H9 (cell line): ENCODE data around the gene KLF16. TPM values are rescaled to one million over a fixed set of nuclear protein-coding genes. Genes with fewer than 3 reads are reported as not detected.

Source experiments
- DNase-seq: peaks from one replicate; pipeline ENCODE4 v3.0.0-alpha.2; 2017
- H2AFZ ChIP-seq: one replicate; pipeline ENCODE4 v1.6.1; 2013; ENCODE audit warnings: mild to moderate bottlenecking, low read length, control low read depth, moderate library complexity
- H2AK5ac ChIP-seq: 2 replicates; pipeline ENCODE4 v1.6.1; 2013; ENCODE audit warnings: low read length, control low read depth, mixed read lengths; ENCODE audit not compliant: insufficient read length
- H2BK120ac ChIP-seq: one replicate; pipeline ENCODE4 v1.6.1; 2013; ENCODE audit warnings: low read depth, mild to moderate bottlenecking, low read length, control low read depth, inconsistent platforms; ENCODE audit not compliant: poor library complexity, severe bottlenecking
- H2BK12ac ChIP-seq: 2 replicates; pipeline ENCODE4 v1.6.1; 2013; ENCODE audit warnings: low read length, control low read depth, mixed read lengths, low read depth; ENCODE audit not compliant: insufficient read length
- H2BK15ac ChIP-seq: 2 replicates; pipeline ENCODE4 v1.6.1; 2013; ENCODE audit warnings: low read depth, low read length, control low read depth
- H2BK20ac ChIP-seq: one replicate; pipeline ENCODE4 v1.6.1; 2013; ENCODE audit warnings: low read depth, mild to moderate bottlenecking, low read length, control low read depth, inconsistent platforms; ENCODE audit not compliant: poor library complexity, severe bottlenecking
- H2BK5ac ChIP-seq: 2 replicates; pipeline ENCODE4 v1.6.1; 2013; ENCODE audit warnings: low read length, control low read depth, mixed read lengths; ENCODE audit not compliant: insufficient read length
- H3K14ac ChIP-seq: 2 replicates; pipeline ENCODE4 v1.6.1; 2013; ENCODE audit warnings: low read length, control low read depth; ENCODE audit not compliant: insufficient read depth
- H3K18ac ChIP-seq: 2 replicates; pipeline ENCODE4 v1.6.1; 2013; ENCODE audit warnings: low read depth, mild to moderate bottlenecking, mixed read lengths, low read length, control low read depth; ENCODE audit not compliant: insufficient read length
- H3K23ac ChIP-seq: 2 replicates; pipeline ENCODE4 v1.6.1; 2013; ENCODE audit warnings: low read length, control low read depth, mixed read lengths, low read depth; ENCODE audit not compliant: insufficient read length
- H3K23me2 ChIP-seq: 2 replicates; pipeline ENCODE4 v1.6.1; 2013; ENCODE audit warnings: low read depth, mild to moderate bottlenecking, mixed read lengths, low read length, control low read depth; ENCODE audit not compliant: insufficient read length, poor library complexity, severe bottlenecking
- H3K27ac ChIP-seq: 2 replicates; pipeline ENCODE4 v1.5.1; 2013; ENCODE audit warnings: low read length, control low read depth, mixed read lengths, low read depth; ENCODE audit not compliant: insufficient read length
- H3K27me3 ChIP-seq: 2 replicates; pipeline ENCODE4 v1.6.1; 2013; ENCODE audit warnings: low read length, control low read depth, inconsistent platforms; ENCODE audit not compliant: insufficient read depth
- H3K4ac ChIP-seq: 2 replicates; pipeline ENCODE4 v1.6.1; 2013; ENCODE audit warnings: low read depth, mild to moderate bottlenecking, control low read depth, inconsistent platforms, low read length, moderate library complexity
- H3K4me1 ChIP-seq: 2 replicates; pipeline ENCODE4 v1.6.1; 2013; ENCODE audit warnings: low read length, control low read depth, inconsistent platforms; ENCODE audit not compliant: insufficient read depth
- H3K4me2 ChIP-seq: 2 replicates; pipeline ENCODE4 v1.6.1; 2013; ENCODE audit warnings: low read length, control low read depth, mixed read lengths; ENCODE audit not compliant: insufficient read length, insufficient read depth
- H3K56ac ChIP-seq: 2 replicates; pipeline ENCODE4 v1.6.1; 2013; ENCODE audit warnings: low read depth, mild to moderate bottlenecking, mixed read lengths, low read length, control low read depth; ENCODE audit not compliant: insufficient read length
- H3K79me1 ChIP-seq: 2 replicates; pipeline ENCODE4 v1.6.1; 2013; ENCODE audit warnings: low read depth, mild to moderate bottlenecking, moderate library complexity, low read length, control low read depth, inconsistent platforms; ENCODE audit not compliant: insufficient read depth, poor library complexity, severe bottlenecking
- H3K79me2 ChIP-seq: 2 replicates; pipeline ENCODE4 v1.6.1; 2013; ENCODE audit warnings: low read length, control low read depth, inconsistent platforms; ENCODE audit not compliant: insufficient read depth
- H3K9ac ChIP-seq: 2 replicates; pipeline ENCODE4 v1.6.1; 2013; ENCODE audit warnings: low read length, control low read depth, mixed read lengths; ENCODE audit not compliant: insufficient read length; ENCODE audit errors: extremely low read depth
- H3K9me3 ChIP-seq: one replicate; pipeline ENCODE4 v1.6.1; 2013; ENCODE audit warnings: low read depth, low read length, inconsistent platforms; ENCODE audit not compliant: control insufficient read depth
- H3T11ph ChIP-seq: one replicate; pipeline ENCODE4 v1.6.1; 2013; ENCODE audit warnings: mild to moderate bottlenecking, low read length, control low read depth, inconsistent platforms
- H4K20me1 ChIP-seq: one replicate; pipeline ENCODE4 v1.6.1; 2013; ENCODE audit not compliant: control insufficient read depth, insufficient read length, insufficient read depth
- H4K5ac ChIP-seq: 2 replicates; pipeline ENCODE4 v1.6.1; 2013; ENCODE audit warnings: low read depth, mild to moderate bottlenecking, mixed read lengths, low read length, control low read depth; ENCODE audit not compliant: insufficient read length
- H4K8ac ChIP-seq: replicated peaks from 2 replicates; pipeline ENCODE4 v1.6.1; 2013; ENCODE audit warnings: low read length, control low read depth, mixed read lengths, low read depth; ENCODE audit not compliant: insufficient read length
- H4K91ac ChIP-seq: 2 replicates; pipeline ENCODE4 v1.6.1; 2013; ENCODE audit warnings: low read depth, mild to moderate bottlenecking, moderate library complexity, mixed read lengths, low read length, control low read depth; ENCODE audit not compliant: insufficient read length
- H3K27ac Mint-ChIP-seq, 3 experiments: 2 replicates in 2 of 3; 3 replicates in 1 of 3; pipeline ENCODE4 v1.8.0; 2020 to 2021; ENCODE audit warnings: mixed read lengths in 3 of 3, mild to moderate bottlenecking in 1 of 3, moderate library complexity in 1 of 3
- H3K27me3 Mint-ChIP-seq: 2 replicates; pipeline ENCODE4 v1.8.0; 2021; ENCODE audit warnings: low read depth, mild to moderate bottlenecking, moderate library complexity, mixed read lengths
- H3K36me3 Mint-ChIP-seq, 3 experiments: 2 replicates in 2 of 3; 3 replicates in 1 of 3; pipeline ENCODE4 v1.8.0; 2020 to 2021; ENCODE audit warnings: low read depth in 3 of 3, mixed read lengths in 3 of 3; ENCODE audit not compliant: insufficient read depth in 1 of 3
- H3K4me1 Mint-ChIP-seq, 2 experiments: 2 replicates each; pipeline ENCODE4 v1.8.0; 2020; ENCODE audit warnings: mixed read lengths in 2 of 2
- H3K4me3 Mint-ChIP-seq, 2 experiments: 2 replicates in 1 of 2; 3 replicates in 1 of 2; pipeline ENCODE4 v1.8.0; 2020 to 2021; ENCODE audit warnings: mild to moderate bottlenecking in 2 of 2, mixed read lengths in 2 of 2, moderate library complexity in 1 of 2
- H3K9me3 Mint-ChIP-seq, 2 experiments: 2 replicates in 1 of 2; 3 replicates in 1 of 2; pipeline ENCODE4 v1.8.0; 2020; ENCODE audit warnings: mild to moderate bottlenecking in 2 of 2, mixed read lengths in 2 of 2, moderate library complexity in 1 of 2
- CTCF ChIP-seq: fragments of 200-600 bp; sonication (generic); conservative IDR thresholded peaks from 3 replicates; pipeline ENCODE4 v1.8.0; 2021; ENCODE audit warnings: antibody characterized with exemption, mild to moderate bottlenecking
- WGBS: extraction: QIAGEN DNeasy Blood & Tissue Kit; methylation state at CpG from one replicate; pipeline ENCODE4 v1.1.7; 2013; ENCODE audit warnings: missing lambda C conversion rate, low lambda C conversion rate, mixed read lengths; ENCODE audit not compliant: insufficient read length; ENCODE audit errors: extremely low coverage; 5-methylcytosine and 5-hydroxymethylcytosine counted together
- total RNA-seq: library from RNA; stranded (reverse); gene quantifications from 2 replicates; pipeline ENCODE4 v1.2.1, GENCODE V29; 2021

Gene KLF16
- total RNA-seq, 1 experiment from 2014 or later, result 66.8 TPM

GRCh38 chr19:1807695-1808394 is 55.5 kb downstream of the KLF16 start:
- WGBS, result no CpG with 5 or more reads among the region's 30 CpGs
- H4K20me1 ChIP-seq, result peaks cover 2% of the 10 kb centered on the region
- no peak overlapping the region; a peak in 1 of 7 replicates for H3K27ac Mint-ChIP-seq
- no peaks in the 10 kb centered on the region for H3K4me1 ChIP-seq
- H2BK120ac ChIP-seq, result no peak overlapping the region
- H3K4ac ChIP-seq, result no peak overlapping the region
- no peak overlapping the region for H3K23ac ChIP-seq
- no peak overlapping the region for H3K9ac ChIP-seq
- H4K8ac ChIP-seq, result no peak overlapping the region
- H3T11ph ChIP-seq, result no peak overlapping the region
- H3K4me1 Mint-ChIP-seq, result peaks cover 2 to 6% of the 10 kb centered on the region in 2 experiments; a peak in 3 of 4 replicates
- no peak overlapping the region for H2BK15ac ChIP-seq
- DNase-seq, result no peak
- peaks cover 9% of the 10 kb centered on the region for H3K27me3 Mint-ChIP-seq
- TF ChIP-seq CTCF, result no peak
- peaks cover 0 to 2% (median 0%) of the 10 kb centered on the region in 3 experiments; a peak in 2 of 7 replicates for H3K36me3 Mint-ChIP-seq
- H3K14ac ChIP-seq, result no peak overlapping the region; the same call in 1 of the 2 replicates
- H2BK20ac ChIP-seq, result no peak overlapping the region
- no peak overlapping the region for H3K18ac ChIP-seq
- no peak overlapping the region for H2BK5ac ChIP-seq
- no peak overlapping the region for H2AFZ ChIP-seq
- no peaks in the 10 kb centered on the region; a peak in 2 of 5 replicates for H3K9me3 Mint-ChIP-seq
- H2BK12ac ChIP-seq, result no peak overlapping the region
- H3K4me2 ChIP-seq, result no peak overlapping the region
- H4K91ac ChIP-seq, result no peak overlapping the region
- no peaks in the 10 kb centered on the region for H3K27me3 ChIP-seq
- H4K5ac ChIP-seq, result no peak overlapping the region
- no peak overlapping the region for H2AK5ac ChIP-seq
- peaks cover 2% of the 10 kb centered on the region for H3K23me2 ChIP-seq
- no peaks in the 10 kb centered on the region for H3K79me2 ChIP-seq
- H3K9me3 ChIP-seq, result no peaks in the 10 kb centered on the region
- no peak overlapping the region for H3K27ac ChIP-seq
- no peaks in the 10 kb centered on the region for H3K79me1 ChIP-seq
- H3K4me3 Mint-ChIP-seq, result no peak overlapping the region
- no peak overlapping the region for H3K56ac ChIP-seq
